Activated CD8-positive, alpha-beta T cell treated with anti-CD3 and anti-CD28 coated beads for 36 hours (primary cell): ENCODE measurements around the gene HIVEP1. TPM values are rescaled to one million over a fixed set of nuclear protein-coding genes. Genes with fewer than 3 reads are reported as not detected.
A peak's percentile ranks its signal among the peaks of the same experiment; 100 is the strongest.

Experiments used
- ATAC-seq: fragments of 200-7000 bp; cut with Tn5 transposase; one replicate; pipeline ENCODE4 v1.10.0; 2021; ENCODE audit warnings: mild to moderate bottlenecking, moderate library complexity
- CTCF ChIA-PET: fragments of 350-600 bp; sonication (Branson Sonifier 250); formaldehyde crosslinking; loops from one replicate; lab custom pipeline; 2021; ENCODE audit warnings: antibody characterized with exemption; lab: Charles Lee
- POLR2A ChIA-PET: fragments of 350-600 bp; sonication (Branson Sonifier 250); formaldehyde crosslinking; loops from one replicate; lab custom pipeline; 2021; ENCODE audit warnings: antibody characterized with exemption; lab: Charles Lee
- DNase-seq: peaks from one replicate; pipeline ENCODE4 v3.0.0-alpha.2; 2020
- H3K27ac Mint-ChIP-seq: one replicate; pipeline ENCODE4 v1.8.0; 2021; ENCODE audit warnings: mild to moderate bottlenecking, mixed read lengths
- H3K27me3 Mint-ChIP-seq: one replicate; pipeline ENCODE4 v1.8.0; 2021; ENCODE audit warnings: mixed read lengths
- H3K36me3 Mint-ChIP-seq: one replicate; pipeline ENCODE4 v1.8.0; 2021; ENCODE audit warnings: low read depth, mixed read lengths
- H3K4me1 Mint-ChIP-seq: one replicate; pipeline ENCODE4 v1.8.0; 2021; ENCODE audit warnings: low read depth, mixed read lengths
- H3K4me3 Mint-ChIP-seq: one replicate; pipeline ENCODE4 v1.8.0; 2021; ENCODE audit warnings: mild to moderate bottlenecking, moderate library complexity, mixed read lengths
- H3K9me3 Mint-ChIP-seq: one replicate; pipeline ENCODE4 v1.8.0; 2021; ENCODE audit warnings: mixed read lengths
- intact Hi-C: fragments of 100-400 bp; cut with micrococcal nuclease; formaldehyde crosslinking; loops from one replicate; pipeline ENCODE4 v1.10.0; 2022
- total RNA-seq, 2 experiments: library from RNA; stranded (reverse); gene quantifications; one replicate each; pipeline ENCODE4 v1.2.3, GENCODE V29; 2021
- TF ChIP-seq, protein P1 (sequence below): fragments of 200-600 bp; IDR thresholded peaks from one replicate; pipeline ENCODE4 v1.8.0; 2022; ENCODE audit warnings: antibody characterized with exemption, mild to moderate bottlenecking

Gene HIVEP1
- total RNA-seq, 2 experiments from 2014 or later = 38.5 to 41.3 TPM

DNA sequence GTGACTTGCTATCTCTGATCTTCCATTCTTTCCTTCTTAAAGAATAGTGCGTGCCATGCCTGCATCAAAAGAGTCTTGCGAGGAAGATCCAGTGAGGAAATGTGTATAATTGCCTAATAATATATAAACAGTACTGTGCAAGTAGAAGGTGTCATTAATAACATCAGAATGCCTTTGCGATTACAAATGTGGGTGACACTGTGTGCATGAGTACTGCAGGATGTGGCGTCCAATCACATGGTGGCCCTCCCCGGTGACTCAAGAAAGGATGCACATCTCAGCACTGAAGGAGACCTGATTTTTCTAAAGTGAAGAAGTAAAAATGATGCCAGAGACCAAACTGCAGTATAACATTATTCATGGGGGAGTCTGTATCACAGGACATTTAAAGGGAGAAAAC lies 170.6 kb downstream of the HIVEP1 start:
- H3K27ac Mint-ChIP-seq = no peak overlapping the region
- no peak overlapping the region for H3K4me3 Mint-ChIP-seq
- no peaks in the 10 kb centered on the region for H3K27me3 Mint-ChIP-seq
- intact Hi-C loops = no loop called here
- ChIA-PET POLR2A (interaction anchor here (1.2 kb wide), 1 partner anchor 11 kb away, joined by 4 read pairs; no protein-coding TSS in a partner anchor), CTCF (no interaction called here)
- H3K36me3 Mint-ChIP-seq = no peaks in the 10 kb centered on the region
- no peaks in the 10 kb centered on the region for H3K9me3 Mint-ChIP-seq
- peaks cover 12% of the 10 kb centered on the region for H3K4me1 Mint-ChIP-seq
- ATAC-seq = peak; percentile 62
- DNase-seq = peak; percentile 39
- TF ChIP-seq, protein P1, sequence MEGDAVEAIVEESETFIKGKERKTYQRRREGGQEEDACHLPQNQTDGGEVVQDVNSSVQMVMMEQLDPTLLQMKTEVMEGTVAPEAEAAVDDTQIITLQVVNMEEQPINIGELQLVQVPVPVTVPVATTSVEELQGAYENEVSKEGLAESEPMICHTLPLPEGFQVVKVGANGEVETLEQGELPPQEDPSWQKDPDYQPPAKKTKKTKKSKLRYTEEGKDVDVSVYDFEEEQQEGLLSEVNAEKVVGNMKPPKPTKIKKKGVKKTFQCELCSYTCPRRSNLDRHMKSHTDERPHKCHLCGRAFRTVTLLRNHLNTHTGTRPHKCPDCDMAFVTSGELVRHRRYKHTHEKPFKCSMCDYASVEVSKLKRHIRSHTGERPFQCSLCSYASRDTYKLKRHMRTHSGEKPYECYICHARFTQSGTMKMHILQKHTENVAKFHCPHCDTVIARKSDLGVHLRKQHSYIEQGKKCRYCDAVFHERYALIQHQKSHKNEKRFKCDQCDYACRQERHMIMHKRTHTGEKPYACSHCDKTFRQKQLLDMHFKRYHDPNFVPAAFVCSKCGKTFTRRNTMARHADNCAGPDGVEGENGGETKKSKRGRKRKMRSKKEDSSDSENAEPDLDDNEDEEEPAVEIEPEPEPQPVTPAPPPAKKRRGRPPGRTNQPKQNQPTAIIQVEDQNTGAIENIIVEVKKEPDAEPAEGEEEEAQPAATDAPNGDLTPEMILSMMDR = no peak

DNA sequence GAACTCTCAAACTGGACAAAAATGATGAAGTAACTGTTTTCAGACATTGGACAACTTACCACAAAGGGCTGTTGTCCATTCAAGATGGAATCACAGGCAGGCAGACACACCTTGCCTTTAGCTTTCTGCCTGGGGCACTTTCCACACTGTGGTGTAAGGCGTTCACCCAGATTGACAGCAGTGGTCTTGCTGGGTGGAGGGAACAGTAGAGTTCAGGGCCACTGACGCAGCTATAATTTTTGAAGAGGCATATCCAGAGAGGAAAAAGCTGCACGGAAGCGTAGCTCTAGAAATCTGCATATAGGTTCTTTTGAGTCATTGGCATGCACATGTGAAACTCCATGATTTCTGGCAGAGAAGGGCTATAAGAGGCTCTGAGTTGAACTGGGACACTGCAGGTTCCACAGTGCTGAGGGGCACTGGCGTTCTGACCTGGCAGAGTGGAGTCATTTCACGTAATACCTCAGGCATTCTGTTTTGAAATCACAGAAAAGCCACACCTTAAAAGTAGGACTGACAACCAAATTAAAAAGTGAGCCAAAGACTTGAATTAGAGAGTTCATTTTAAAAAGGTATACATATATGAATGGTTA lies 173.1 kb downstream of the HIVEP1 start:
- Mint-ChIP-seq H3K4me1 (peaks cover 12% of the 10 kb centered on the region), H3K27ac (no peak overlapping the region), H3K36me3 (no peaks in the 10 kb centered on the region), H3K9me3 (no peaks in the 10 kb centered on the region), H3K27me3 (no peaks in the 10 kb centered on the region), H3K4me3 (no peak overlapping the region)
- ATAC-seq = no peak
- CTCF ChIA-PET = interaction anchor here (1.6 kb wide), 1 partner anchor 105 kb away, joined by 4 read pairs; the partner anchor contains the start of gene EDN1
- no peak for DNase-seq
- intact Hi-C loops = no loop called here
- TF ChIP-seq, protein P1 = no peak
- POLR2A ChIA-PET = no interaction called here

DNA sequence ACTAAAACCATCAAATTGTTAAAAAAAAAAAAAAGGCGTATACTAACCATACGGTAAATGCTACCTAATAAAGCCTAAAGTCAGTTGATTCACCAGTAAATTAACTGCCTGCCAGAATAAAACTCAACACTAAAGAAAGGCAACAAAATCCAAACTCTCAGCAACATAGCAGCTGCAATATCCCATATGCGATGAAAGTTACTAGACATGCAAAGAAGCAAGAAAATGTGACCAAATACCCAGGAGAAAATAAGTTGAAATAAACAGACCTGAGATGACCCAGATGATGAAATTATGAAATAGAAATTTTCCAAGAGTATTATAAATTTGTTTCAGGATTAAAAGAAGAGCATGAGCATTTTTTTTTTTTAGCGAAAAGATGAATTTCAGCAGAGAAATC lies 174.4 kb downstream of the HIVEP1 start:
- ATAC-seq (no peak), DNase-seq (no peak)
- Mint-ChIP-seq H3K4me1 (peaks cover 12% of the 10 kb centered on the region), H3K9me3 (no peaks in the 10 kb centered on the region), H3K4me3 (no peak overlapping the region), H3K27me3 (no peaks in the 10 kb centered on the region), H3K27ac (no peak overlapping the region), H3K36me3 (no peaks in the 10 kb centered on the region)
- POLR2A ChIA-PET = no interaction called here
- TF ChIP-seq, protein P1 = no peak
- CTCF ChIA-PET = no interaction called here
- intact Hi-C loops = no loop called here

DNA sequence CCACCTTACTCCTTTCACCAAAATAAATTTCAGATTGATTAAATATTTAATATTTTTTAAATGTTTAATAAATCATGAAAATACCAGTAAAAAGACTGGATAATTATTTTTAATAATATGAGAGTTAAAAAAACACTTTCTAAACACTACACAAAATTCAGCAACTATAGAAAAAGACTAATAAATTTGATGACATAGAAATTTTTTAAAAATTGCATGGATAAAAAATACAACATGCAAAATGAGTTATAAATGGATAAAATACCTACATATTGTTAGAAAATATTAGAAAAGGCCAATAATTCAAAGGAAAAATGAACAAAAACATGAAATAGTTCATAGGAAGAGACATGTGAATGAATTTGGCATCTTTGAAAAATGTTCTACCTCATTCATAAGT lies 177.0 kb downstream of the HIVEP1 start:
- no peaks in the 10 kb centered on the region for H3K36me3 Mint-ChIP-seq
- ChIA-PET POLR2A (no interaction called here), CTCF (no interaction called here)
- peaks cover 5% of the 10 kb centered on the region for H3K4me1 Mint-ChIP-seq
- DNase-seq (no peak), ATAC-seq (no peak)
- intact Hi-C loops = no loop called here
- no peaks in the 10 kb centered on the region for H3K9me3 Mint-ChIP-seq
- no peak overlapping the region for H3K4me3 Mint-ChIP-seq
- no peak overlapping the region for H3K27ac Mint-ChIP-seq
- TF ChIP-seq, protein P1 = no peak
- H3K27me3 Mint-ChIP-seq = no peaks in the 10 kb centered on the region

DNA sequence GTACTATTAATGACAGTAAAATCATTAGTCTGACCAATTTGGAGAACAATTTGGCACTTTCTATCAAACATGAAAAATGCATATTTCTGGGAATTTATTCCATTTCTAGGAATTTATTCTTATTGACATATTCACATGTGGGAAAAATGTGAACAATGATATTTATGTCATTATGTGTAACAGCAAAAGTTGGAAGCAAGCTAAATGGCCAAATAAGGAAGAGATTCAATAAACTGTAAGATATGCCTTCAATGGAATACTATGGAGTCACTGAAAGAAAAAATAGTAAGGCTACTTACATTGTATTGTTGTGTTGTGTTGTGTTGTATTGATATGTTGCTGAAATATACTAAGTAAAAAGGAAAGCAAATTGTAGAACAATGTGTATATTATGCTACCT lies 177.5 kb downstream of the HIVEP1 start:
- Mint-ChIP-seq H3K27ac (no peak overlapping the region), H3K4me3 (no peak overlapping the region), H3K4me1 (peaks cover 2% of the 10 kb centered on the region), H3K27me3 (no peaks in the 10 kb centered on the region), H3K9me3 (no peaks in the 10 kb centered on the region), H3K36me3 (no peaks in the 10 kb centered on the region)
- intact Hi-C loops = no loop called here
- ChIA-PET CTCF (interaction anchor here (0.7 kb wide), 1 partner anchor 9 kb away, joined by 3 read pairs; no protein-coding TSS in a partner anchor), POLR2A (no interaction called here)
- ATAC-seq (no peak), DNase-seq (no peak)
- TF ChIP-seq, protein P1 = no peak
